KMS-11 (cell line): ENCODE data around the gene MEGF6.

ENCODE experiments used
- H2AFZ ChIP-seq: fragments of 200-600 bp; sonication (generic); 2 replicates; pipeline ENCODE4 v1.6.1; 2016; ENCODE audit warnings: antibody characterized with exemption, mixed run types, low read depth
- H3K27ac ChIP-seq: fragments of 200-600 bp; sonication (generic); 2 replicates; pipeline ENCODE4 v1.6.1; 2016; ENCODE audit warnings: mild to moderate bottlenecking, mixed run types
- H3K27me3 ChIP-seq: fragments of 200-600 bp; sonication (generic); 2 replicates; pipeline ENCODE4 v1.6.1; 2017; ENCODE audit warnings: mild to moderate bottlenecking, low read depth, mixed run types, moderate library complexity; ENCODE audit not compliant: insufficient read depth
- H3K36me3 ChIP-seq: fragments of 200-600 bp; sonication (generic); 2 replicates; pipeline ENCODE4 v1.6.1; 2017; ENCODE audit warnings: mild to moderate bottlenecking, mixed run types; ENCODE audit not compliant: insufficient read depth
- H3K4me1 ChIP-seq: fragments of 200-600 bp; sonication (generic); 2 replicates; pipeline ENCODE4 v1.6.1; 2016; ENCODE audit warnings: mild to moderate bottlenecking, low read depth, mixed run types; ENCODE audit not compliant: poor library complexity, severe bottlenecking
- H3K4me2 ChIP-seq: fragments of 200-600 bp; sonication (generic); 2 replicates; pipeline ENCODE4 v1.7.0; 2016; ENCODE audit warnings: mild to moderate bottlenecking, mixed run types
- H3K4me3 ChIP-seq: fragments of 200-600 bp; sonication (generic); IDR thresholded peaks from 2 replicates; pipeline ENCODE4 v1.6.1; 2017; ENCODE audit warnings: low read depth, low read length, mixed read lengths; ENCODE audit not compliant: insufficient read depth
- H3K79me2 ChIP-seq: fragments of 200-600 bp; sonication (generic); 2 replicates; pipeline ENCODE4 v1.6.1; 2016; ENCODE audit warnings: low read depth, mixed run types; ENCODE audit not compliant: insufficient read depth
- H3K9ac ChIP-seq: fragments of 200-600 bp; sonication (generic); 2 replicates; pipeline ENCODE4 v1.6.1; 2016; ENCODE audit warnings: mild to moderate bottlenecking, mixed run types
- H4K20me1 ChIP-seq: fragments of 200-600 bp; sonication (generic); 2 replicates; pipeline ENCODE4 v1.6.1; 2016; ENCODE audit warnings: mild to moderate bottlenecking, mixed run types; ENCODE audit not compliant: insufficient read depth
- TF ChIP-seq, protein P1 (sequence below): fragments of 200-600 bp; sonication (generic); conservative IDR thresholded peaks from 2 replicates; pipeline ENCODE4 v1.6.1; 2017; ENCODE audit warnings: low read depth, mild to moderate bottlenecking, antibody characterized with exemption, low read length, moderate library complexity, mixed read lengths

MEGF6 gene

DNA sequence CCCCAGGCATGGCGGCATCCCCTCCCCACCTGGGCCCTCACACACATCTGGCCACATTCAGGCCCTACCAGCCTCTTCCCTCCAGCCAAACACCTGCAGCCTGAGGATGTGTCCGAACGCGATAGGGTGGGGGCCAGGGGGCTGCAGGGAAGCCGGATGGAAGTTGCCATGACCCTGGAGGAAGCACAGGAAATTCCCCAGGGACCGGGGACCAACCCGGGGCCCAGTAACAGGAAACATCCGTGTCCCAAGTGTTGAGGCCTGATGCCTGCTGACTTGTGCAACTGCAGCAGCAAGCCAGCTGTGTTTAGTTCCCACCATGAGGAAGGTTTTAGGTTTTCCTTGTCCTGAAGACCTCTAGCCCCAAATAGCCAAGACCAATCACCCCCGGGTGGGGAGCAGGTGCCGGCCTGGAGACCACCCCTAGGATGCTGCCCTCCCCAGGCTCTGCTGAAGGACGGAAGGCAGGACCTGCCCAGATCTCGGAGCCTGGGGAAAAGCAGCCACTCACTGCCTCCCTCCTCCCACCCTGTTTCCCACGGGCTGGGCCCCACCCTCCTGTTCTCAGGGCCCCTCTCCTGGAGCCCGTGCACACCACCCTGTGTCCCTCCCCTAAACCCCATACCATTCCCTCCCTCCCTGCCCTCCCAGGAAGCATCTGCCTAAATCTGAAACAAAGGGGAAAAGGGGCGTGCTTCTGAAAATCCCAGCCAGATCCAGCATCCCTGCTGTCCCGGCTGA, 29.8 kb downstream of the MEGF6 start:
- H3K4me1 ChIP-seq = no peaks in the 10 kb centered on the region
- H3K27me3 ChIP-seq = peaks cover 33% of the 10 kb centered on the region
- H2AFZ ChIP-seq = no peak overlapping the region
- no peaks in the 10 kb centered on the region for H3K36me3 ChIP-seq
- H3K4me3 ChIP-seq = no peak overlapping the region
- no peaks in the 10 kb centered on the region for H4K20me1 ChIP-seq
- H3K27ac ChIP-seq = no peak overlapping the region
- H3K79me2 ChIP-seq = no peaks in the 10 kb centered on the region
- TF ChIP-seq, protein P1, sequence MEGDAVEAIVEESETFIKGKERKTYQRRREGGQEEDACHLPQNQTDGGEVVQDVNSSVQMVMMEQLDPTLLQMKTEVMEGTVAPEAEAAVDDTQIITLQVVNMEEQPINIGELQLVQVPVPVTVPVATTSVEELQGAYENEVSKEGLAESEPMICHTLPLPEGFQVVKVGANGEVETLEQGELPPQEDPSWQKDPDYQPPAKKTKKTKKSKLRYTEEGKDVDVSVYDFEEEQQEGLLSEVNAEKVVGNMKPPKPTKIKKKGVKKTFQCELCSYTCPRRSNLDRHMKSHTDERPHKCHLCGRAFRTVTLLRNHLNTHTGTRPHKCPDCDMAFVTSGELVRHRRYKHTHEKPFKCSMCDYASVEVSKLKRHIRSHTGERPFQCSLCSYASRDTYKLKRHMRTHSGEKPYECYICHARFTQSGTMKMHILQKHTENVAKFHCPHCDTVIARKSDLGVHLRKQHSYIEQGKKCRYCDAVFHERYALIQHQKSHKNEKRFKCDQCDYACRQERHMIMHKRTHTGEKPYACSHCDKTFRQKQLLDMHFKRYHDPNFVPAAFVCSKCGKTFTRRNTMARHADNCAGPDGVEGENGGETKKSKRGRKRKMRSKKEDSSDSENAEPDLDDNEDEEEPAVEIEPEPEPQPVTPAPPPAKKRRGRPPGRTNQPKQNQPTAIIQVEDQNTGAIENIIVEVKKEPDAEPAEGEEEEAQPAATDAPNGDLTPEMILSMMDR = no peak
- H3K9ac ChIP-seq = no peak overlapping the region
- H3K4me2 ChIP-seq = no peak overlapping the region

DNA sequence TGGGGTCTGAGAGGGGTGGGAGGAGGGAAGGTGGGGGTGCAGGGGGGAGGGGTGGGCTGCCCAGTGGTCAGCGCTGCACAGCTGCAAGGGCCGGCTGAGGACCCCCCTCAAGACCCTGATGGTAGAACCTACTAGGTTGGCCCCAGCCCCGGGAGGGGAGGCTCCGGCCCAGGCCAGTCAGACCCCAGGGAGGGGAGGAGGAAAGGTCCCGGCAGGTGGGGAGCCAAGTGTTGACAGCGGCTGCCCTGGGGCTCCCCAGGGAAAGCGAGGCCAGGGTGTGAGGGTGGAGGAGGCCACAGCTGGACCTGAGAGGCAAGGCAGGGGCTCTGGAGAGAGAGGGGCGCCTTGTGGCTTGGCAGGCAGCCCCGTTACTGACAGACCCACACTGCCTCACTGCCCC, 31.1 kb downstream of the MEGF6 start:
- Histone ChIP-seq H3K4me1 (no peaks in the 10 kb centered on the region), H3K9ac (no peak overlapping the region), H2AFZ (no peak overlapping the region), H3K27ac (no peak overlapping the region), H4K20me1 (no peaks in the 10 kb centered on the region), H3K4me2 (no peak overlapping the region), H3K79me2 (no peaks in the 10 kb centered on the region), H3K27me3 (peaks cover 39% of the 10 kb centered on the region), H3K36me3 (no peaks in the 10 kb centered on the region), H3K4me3 (no peak overlapping the region)
- TF ChIP-seq, protein P1 = no peak

DNA sequence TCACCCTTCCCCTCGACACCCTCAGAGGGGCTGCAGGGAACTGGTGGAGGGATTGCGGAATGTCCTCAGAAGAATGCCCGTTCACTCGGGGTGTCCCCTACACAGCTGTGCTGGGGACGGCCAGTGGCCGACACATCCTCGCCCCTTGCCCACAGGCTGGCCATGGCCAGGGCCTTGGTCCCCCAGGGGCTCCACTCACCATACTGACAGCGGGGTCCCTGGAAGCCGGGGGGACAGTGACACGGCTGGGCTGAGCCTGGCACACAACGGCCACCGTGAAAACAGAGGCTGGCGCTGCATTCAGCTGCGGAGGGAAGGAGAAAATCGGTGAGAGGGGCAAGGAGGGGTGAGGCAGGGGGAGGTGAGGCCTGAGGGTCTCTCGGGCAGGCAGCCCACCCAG, 31.7 kb downstream of the MEGF6 start:
- H3K79me2 ChIP-seq = no peaks in the 10 kb centered on the region
- no peak overlapping the region for H3K27ac ChIP-seq
- TF ChIP-seq, protein P1 = no peak
- no peak overlapping the region for H3K9ac ChIP-seq
- H2AFZ ChIP-seq = no peak overlapping the region
- H3K4me2 ChIP-seq = no peak overlapping the region
- no peaks in the 10 kb centered on the region for H4K20me1 ChIP-seq
- H3K4me3 ChIP-seq = no peak overlapping the region
- H3K27me3 ChIP-seq = peaks cover 45% of the 10 kb centered on the region
- H3K36me3 ChIP-seq = no peaks in the 10 kb centered on the region
- H3K4me1 ChIP-seq = no peaks in the 10 kb centered on the region

DNA sequence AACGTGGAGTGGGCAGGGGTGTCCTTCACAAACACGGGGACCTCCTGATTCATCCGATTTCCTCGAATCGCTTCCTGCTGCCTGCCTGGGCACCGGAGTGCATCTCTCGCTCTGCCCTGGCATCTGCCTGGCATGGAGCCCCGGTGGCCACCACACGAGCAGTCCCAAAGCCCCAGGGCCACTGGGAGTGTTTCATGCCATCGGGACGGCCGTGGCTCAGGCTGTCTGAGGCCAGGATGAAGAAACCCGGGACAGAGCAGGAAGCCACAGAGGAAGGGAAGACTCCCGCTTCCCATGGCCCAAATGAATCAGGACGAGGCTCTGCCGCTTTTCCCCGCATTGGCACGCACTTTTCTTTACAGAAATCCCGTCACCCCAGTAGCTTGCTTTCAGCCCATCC, 32.4 kb downstream of the MEGF6 start:
- TF ChIP-seq, protein P1 = no peak
- no peak overlapping the region for H3K4me2 ChIP-seq
- H3K27me3 ChIP-seq = peaks cover 49% of the 10 kb centered on the region
- H3K36me3 ChIP-seq = no peaks in the 10 kb centered on the region
- H4K20me1 ChIP-seq = no peaks in the 10 kb centered on the region
- H3K79me2 ChIP-seq = no peaks in the 10 kb centered on the region
- no peak overlapping the region for H3K9ac ChIP-seq
- no peak overlapping the region for H3K27ac ChIP-seq
- H3K4me1 ChIP-seq = no peaks in the 10 kb centered on the region
- no peak overlapping the region for H3K4me3 ChIP-seq
- H2AFZ ChIP-seq = no peak overlapping the region
